ENCODE results near the gene ANKS6. TPM values are rescaled to one million over a fixed set of nuclear protein-coding genes. Genes with fewer than 3 reads are reported as not detected.
A peak's percentile ranks its signal among the peaks of the same experiment; 100 is the strongest.

ANKS6 gene
- total RNA-seq, 1 donor, result 12.7 TPM

DNA sequence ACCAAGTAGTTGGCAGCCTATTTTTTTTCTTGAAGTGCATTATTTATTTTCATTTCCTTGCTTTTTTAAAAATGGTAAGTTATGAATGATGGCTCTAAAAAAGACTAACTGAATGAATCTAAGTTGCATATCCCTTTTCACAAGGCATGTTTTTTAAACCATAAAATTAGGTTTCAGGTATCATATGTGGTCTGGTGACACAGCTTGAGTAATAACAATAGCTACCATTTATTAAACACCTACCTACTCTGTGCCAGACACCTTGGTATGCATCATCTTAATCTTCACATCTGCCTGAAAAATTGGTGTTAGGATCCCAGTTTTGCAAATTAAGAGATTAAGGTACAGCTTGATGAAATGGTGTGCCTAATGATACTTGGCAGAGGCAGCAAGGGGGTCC is 83.4 kb downstream of the ANKS6 start:
- TF ChIP-seq, protein P1, sequence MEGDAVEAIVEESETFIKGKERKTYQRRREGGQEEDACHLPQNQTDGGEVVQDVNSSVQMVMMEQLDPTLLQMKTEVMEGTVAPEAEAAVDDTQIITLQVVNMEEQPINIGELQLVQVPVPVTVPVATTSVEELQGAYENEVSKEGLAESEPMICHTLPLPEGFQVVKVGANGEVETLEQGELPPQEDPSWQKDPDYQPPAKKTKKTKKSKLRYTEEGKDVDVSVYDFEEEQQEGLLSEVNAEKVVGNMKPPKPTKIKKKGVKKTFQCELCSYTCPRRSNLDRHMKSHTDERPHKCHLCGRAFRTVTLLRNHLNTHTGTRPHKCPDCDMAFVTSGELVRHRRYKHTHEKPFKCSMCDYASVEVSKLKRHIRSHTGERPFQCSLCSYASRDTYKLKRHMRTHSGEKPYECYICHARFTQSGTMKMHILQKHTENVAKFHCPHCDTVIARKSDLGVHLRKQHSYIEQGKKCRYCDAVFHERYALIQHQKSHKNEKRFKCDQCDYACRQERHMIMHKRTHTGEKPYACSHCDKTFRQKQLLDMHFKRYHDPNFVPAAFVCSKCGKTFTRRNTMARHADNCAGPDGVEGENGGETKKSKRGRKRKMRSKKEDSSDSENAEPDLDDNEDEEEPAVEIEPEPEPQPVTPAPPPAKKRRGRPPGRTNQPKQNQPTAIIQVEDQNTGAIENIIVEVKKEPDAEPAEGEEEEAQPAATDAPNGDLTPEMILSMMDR (IDR thresholded peaks at IDR 0.05; ENCODE audit: insufficient read depth, low read length), result no peak
- no peak for DNase-seq (ENCODE audit: low read depth)
- no peak overlapping the region for H3K4me3 ChIP-seq (ENCODE audit: low read depth, low read length)

DNA sequence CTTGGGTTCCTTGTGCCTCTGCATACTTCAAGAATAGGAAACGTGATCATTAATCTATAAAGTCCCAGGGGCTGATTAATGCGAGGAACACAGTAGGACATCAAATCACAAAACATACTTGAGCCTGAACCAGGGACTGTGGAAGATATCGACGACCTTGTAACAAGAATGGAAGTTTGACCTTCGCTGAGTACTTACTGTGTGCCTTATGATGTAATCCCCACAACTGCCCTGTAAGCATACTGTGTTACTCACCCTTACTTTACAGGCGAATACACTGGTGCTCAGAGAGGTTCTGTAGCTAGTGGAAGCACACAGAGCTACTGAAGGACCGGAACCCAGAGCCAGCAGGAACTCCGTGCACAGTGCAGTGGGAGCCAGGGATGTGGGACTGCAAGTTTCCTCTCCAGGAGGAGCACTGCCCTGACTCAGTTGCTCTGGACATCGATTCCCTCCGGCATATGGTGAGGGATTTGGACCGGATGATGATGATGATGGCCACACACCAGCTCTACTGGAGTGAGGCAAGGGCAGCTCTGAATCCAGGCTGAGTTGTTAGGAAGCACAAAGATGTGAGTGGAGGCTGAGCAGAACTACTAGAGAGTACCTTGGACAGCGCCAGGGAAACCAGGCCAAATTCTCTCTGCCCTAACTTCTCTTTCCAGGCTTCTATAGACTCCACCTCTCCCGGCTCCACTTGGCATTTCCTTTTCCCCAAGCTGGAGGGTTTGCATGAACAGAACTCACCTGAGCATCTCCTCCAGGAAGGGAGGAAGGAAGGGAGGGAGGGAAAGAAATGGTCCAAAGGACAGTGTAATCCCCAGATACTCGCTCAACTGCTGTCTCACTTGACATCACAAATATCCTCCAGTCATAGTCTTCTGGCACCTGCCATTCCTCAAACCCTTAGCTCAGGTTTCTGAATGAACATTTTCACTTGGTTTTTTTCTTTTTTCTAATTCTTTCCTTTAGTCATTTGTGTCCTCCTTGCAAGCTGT is 86.1 kb downstream of the ANKS6 start:
- DNase-seq (ENCODE audit: low read depth), result peak; percentile 78

DNA sequence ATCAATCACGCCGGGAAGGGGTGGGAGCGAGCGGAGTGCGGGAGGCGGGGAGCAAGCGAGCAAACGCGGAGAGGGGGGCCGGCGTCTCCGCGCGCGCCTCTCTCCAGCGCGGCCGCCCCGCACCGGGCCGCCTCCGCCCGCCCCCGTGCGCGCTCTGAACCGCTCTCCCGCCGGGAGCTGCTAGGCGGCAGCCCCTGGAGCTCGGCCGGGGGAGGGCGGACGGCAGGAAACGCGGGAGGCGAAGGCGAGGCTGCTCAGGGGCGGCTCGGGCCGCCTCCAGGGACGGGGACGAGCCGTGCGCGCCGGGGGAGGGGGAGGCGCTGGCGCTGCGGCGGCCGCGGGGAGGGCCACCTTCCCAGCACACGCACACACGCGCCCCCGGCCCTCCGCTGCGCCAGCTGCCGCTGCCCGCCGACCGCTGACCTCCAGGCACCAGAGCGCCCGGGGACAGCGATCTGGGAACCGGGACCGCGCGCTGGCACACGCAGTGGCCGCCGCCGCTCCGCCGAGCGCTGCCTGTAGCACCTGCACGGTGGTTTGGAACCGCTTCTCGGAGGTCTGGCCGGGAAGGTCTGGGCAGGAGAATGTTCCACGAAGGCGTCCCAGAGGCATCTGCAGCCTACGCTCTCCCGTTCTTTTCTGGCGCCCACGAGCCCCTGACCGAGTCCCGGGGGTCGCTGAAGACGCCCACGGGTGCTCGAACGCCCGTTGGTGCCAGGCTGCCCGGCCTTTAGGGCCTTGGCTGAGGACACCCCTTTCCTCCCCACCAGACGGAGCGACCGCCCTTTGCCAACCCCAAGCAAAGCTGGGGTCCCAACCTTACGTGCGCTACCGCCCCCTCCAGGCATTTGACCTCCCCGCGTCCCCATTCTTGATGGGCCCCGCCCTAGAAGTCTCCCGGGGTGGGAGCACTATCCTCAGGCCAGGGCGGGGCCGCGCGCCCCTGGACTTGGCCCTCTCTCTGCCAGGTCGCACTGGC is 87.1 kb downstream of the ANKS6 start, which contains the start of gene GABBR2:
GABBR2 (minus strand) TSS at position 3 of the 979 bp plus-strand sequence. CDS start 198 bp downstream, outside the sequence.
- TF ChIP-seq, protein P1 (IDR thresholded peaks at IDR 0.05; ENCODE audit: insufficient read depth, low read length), result no peak
- H3K4me3 ChIP-seq (ENCODE audit: low read depth, low read length), result peak within 1 kb of the TSS; percentile 55
- DNase-seq (ENCODE audit: low read depth), result no peak

More for the DNA sequence above, 86.1 kb downstream of the ANKS6 start:
- TF ChIP-seq, protein P1 (IDR thresholded peaks at IDR 0.05; ENCODE audit: insufficient read depth, low read length), result no peak
- H3K4me3 ChIP-seq (ENCODE audit: low read depth, low read length), result no peak overlapping the region

DNA sequence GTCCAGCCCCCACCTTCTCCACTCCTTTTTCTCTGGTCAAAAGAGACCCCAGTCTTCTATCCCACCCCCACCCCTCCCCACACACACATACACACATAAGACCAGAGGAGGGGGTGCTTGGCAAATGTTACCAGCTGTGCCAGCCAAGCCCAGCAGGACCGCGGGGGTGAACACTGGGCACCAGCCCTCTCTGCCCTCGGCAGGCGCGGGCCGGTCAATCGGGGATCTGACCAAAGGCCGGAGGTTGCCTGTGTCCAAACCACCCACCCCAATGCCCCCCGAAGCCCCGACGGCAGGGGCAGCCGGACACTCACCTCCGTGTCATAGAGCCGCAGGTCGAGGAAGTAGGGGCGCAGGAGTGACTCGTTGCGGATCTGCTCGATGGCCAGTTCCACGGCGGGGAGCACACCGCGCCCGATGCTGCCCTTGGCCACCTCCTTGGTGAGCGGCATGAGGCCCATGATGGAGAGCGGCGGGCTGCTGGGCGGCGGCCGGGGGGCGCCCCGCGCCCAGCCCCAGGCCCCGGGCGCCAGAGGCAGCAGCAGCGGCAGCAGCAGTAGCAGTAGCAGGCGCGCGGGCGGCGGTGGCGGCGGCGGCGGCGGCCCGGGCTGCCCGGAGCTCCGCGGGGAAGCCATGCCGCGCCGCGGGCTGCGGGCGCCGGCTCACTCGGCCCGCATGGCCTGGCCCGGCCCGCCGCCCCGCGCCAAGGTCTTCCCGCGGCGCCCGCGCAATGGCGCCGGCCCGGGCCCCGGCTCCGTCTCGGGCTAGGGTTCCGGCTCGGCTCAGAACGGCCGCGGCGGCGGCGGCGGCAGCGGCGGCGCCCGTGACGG is 88.0 kb downstream of the ANKS6 start:
- DNase-seq (ENCODE audit: low read depth), result no peak
- TF ChIP-seq, protein P1 (IDR thresholded peaks at IDR 0.05; ENCODE audit: insufficient read depth, low read length), result no peak
- peak overlapping the region; percentile 45 for H3K4me3 ChIP-seq (ENCODE audit: low read depth, low read length)

DNA sequence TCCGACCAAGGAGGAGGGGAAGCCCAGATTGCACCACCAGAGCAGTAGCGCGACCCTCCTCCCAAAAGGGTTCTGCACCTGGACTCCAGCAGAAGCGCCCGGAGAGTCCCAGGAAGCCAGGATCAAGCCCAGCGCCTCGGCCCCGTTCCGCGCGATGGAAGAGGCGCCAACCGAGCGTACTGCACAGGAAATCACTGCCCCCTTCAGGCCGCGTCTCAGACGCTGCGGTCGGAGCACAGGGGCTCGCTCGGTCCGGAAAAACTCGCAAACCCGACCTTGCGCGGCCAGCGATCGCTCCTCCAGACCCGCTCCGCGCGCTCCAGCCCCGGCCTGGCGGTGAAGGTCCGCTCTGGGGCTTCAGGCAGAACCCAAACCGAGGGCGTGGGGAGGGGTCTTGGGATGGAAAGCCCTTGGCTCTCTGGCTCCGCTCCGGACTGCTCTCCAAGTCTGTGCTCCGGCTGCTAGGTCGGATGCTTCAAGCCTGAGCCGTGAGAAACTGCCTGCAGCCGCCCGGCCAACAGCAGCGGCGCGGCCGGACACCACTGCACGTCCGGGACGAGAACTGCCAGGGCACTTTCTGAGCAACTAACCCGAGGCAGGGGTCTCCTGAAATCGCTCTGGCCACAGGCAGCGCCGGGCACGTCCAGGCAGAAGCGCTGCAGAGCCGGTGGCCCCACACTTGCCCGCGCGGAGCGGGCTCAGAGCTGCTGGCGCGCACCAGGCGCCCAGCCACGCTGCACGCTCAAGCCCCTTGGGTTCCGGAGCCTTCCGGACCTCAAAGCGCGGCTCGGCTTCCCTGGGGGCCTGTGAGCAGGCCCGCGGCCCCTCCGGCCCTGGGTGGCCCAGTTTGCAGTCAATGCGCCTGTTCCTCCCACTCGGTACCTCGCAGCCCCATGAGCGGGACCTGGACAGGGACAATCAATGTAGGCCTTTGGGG is 88.9 kb downstream of the ANKS6 start:
- H3K4me3 ChIP-seq (ENCODE audit: low read depth, low read length), result peak overlapping the region; percentile 55
- DNase-seq (ENCODE audit: low read depth), result peak; percentile 79
- TF ChIP-seq, protein P1 (IDR thresholded peaks at IDR 0.05; ENCODE audit: insufficient read depth, low read length), result peak; percentile 83
